ENCODE data around the gene SGSM1. TPM values are rescaled to one million over a fixed set of nuclear protein-coding genes. Genes with fewer than 3 reads are reported as not detected.

Gene SGSM1
- total and polyA plus RNA-seq, 9 of the 15 experiments (the other 6 are each of a cell fraction or from before 2014, with no cell fraction given): not detected

GRCh38 chr22:24845041-24845898, 39.3 kb downstream of the SGSM1 start:
- ATAC-seq (no peak; the same call in 2 of the 3 replicates), FAIRE-seq (no peak), DNase-seq (ENCODE audit: extremely low read depth in 1 of 4, low spot score in 3 of 4) (no peak)
- in situ Hi-C loops (cut with MboI) (no loop called here), intact Hi-C loops (cut with micrococcal nuclease) (no loop called here)
- BruUV-seq (replicated peaks): no TSS peak
- ChIA-PET CTCF (ENCODE audit: low intra/inter-chr PET ratio) (no interaction called here), POLR2A (no interaction called here)
- no peak overlapping the region for H3K4me3 ChIP-seq
- TF ChIP-seq TSC22D4 (tag; IDR thresholded peaks at IDR 0.05): no peak
- TF ChIP-seq FOSL1 (tag; conservative IDR thresholded peaks at IDR 0.05): peak; percentile 40; the same call in 1 of the 2 replicates
- H3K9me3 ChIP-seq (replicated peaks; ENCODE audit: control insufficient read depth, insufficient read depth, low read depth, low read length): no peaks in the 10 kb centered on the region
- H3K36me3 ChIP-seq (ENCODE audit: control insufficient read depth, insufficient read depth, low read length): no peaks in the 10 kb centered on the region
- no peaks in the 10 kb centered on the region for H3K9me1 ChIP-seq (ENCODE audit: control insufficient read depth, insufficient read depth, low read length)
- H3K27ac ChIP-seq (ENCODE audit: extremely low read depth, low read depth, low read length): no peak overlapping the region
- no peaks in the 10 kb centered on the region for H4K20me1 ChIP-seq (replicated peaks; ENCODE audit: control insufficient read depth, insufficient read depth, low read length)
- H3K27me3 ChIP-seq (ENCODE audit: control insufficient read depth in 2 of 2, insufficient read depth in 2 of 2, low read length in 2 of 2): peaks cover 0 to 28% of the 10 kb centered on the region in 2 experiments; a peak in 2 of 5 replicates
- no peaks in the 10 kb centered on the region for H3K4me1 ChIP-seq (replicated peaks in 1 of 2; ENCODE audit: control insufficient read depth in 2 of 2, insufficient read depth in 2 of 2, low read length in 2 of 2)
- H3K9ac ChIP-seq (ENCODE audit: insufficient read depth in 1 of 2, low read depth in 2 of 2, low read length in 2 of 2): no peak overlapping the region
- H2AFZ ChIP-seq (ENCODE audit: low read depth, low read length): no peak overlapping the region
- no peak overlapping the region for H3K4me2 ChIP-seq (ENCODE audit: insufficient read depth, low read length)
- H3K79me2 ChIP-seq (ENCODE audit: control insufficient read depth, insufficient read depth, low read length): no peaks in the 10 kb centered on the region
- WGBS (ENCODE audit: insufficient coverage, low coverage, missing lambda C conversion rate): under 1% methylated on average over 12 of the region's 13 CpGs

DNA sequence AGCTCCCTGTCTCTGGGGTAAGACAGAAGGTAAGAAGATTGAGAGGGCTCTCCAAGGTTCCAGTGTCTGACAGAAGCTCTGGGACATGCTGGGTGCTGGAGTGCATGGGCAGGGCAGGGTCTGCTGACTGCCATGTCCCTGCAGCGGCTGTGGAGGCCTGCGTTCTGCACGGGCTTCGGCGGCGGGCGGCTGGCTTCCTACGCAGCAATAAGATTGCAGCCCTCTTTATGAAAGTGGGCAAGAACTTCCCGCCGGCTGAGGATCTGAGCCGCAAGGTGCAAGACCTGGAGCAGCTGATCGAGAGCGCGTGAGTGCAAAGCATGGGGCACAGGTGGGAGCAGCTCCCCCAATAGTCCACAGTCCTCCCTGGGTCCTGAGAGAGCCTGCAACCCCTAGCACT, 41.5 kb downstream of the SGSM1 start:
- FAIRE-seq (no peak), DNase-seq (ENCODE audit: extremely low read depth in 1 of 4, low spot score in 3 of 4) (no peak), ATAC-seq (no peak)
- Histone ChIP-seq H3K9me1 (ENCODE audit: control insufficient read depth, insufficient read depth, low read length) (no peaks in the 10 kb centered on the region), H3K27ac (ENCODE audit: extremely low read depth, low read depth, low read length) (no peak overlapping the region), H4K20me1 (replicated peaks; ENCODE audit: control insufficient read depth, insufficient read depth, low read length) (no peaks in the 10 kb centered on the region), H3K79me2 (ENCODE audit: control insufficient read depth, insufficient read depth, low read length) (no peaks in the 10 kb centered on the region), H3K4me1 (replicated peaks in 1 of 2; ENCODE audit: control insufficient read depth in 2 of 2, insufficient read depth in 2 of 2, low read length in 2 of 2) (no peaks in the 10 kb centered on the region), H3K4me3 (no peak overlapping the region), H3K36me3 (ENCODE audit: control insufficient read depth, insufficient read depth, low read length) (no peaks in the 10 kb centered on the region), H3K4me2 (ENCODE audit: insufficient read depth, low read length) (no peak overlapping the region), H3K27me3 (ENCODE audit: control insufficient read depth in 2 of 2, insufficient read depth in 2 of 2, low read length in 2 of 2) (peaks cover 0 to 23% of the 10 kb centered on the region in 2 experiments; a peak in 1 of 5 replicates), H3K9ac (ENCODE audit: insufficient read depth in 1 of 2, low read depth in 2 of 2, low read length in 2 of 2) (no peak overlapping the region), H3K9me3 (replicated peaks; ENCODE audit: control insufficient read depth, insufficient read depth, low read depth, low read length) (no peaks in the 10 kb centered on the region), H2AFZ (ENCODE audit: low read depth, low read length) (no peak overlapping the region)
- ChIA-PET POLR2A (interaction anchor here (0.6 kb wide), 1 partner anchor 507 kb away, joined by 3 read pairs; no protein-coding TSS in a partner anchor), CTCF (ENCODE audit: low intra/inter-chr PET ratio) (no interaction called here)
- in situ Hi-C loops (cut with MboI): no loop called here
- intact Hi-C loops (cut with micrococcal nuclease): no loop called here
- BruUV-seq (replicated peaks): no TSS peak
- WGBS (ENCODE audit: insufficient coverage, low coverage, missing lambda C conversion rate): 5% methylated on average over 14 of the region's 14 CpGs
- TF ChIP-seq HIVEP1 (CRISPR knock-in tag; IDR thresholded peaks at IDR 0.05): no peak
- no peak for TF ChIP-seq PYGO2 (tag; IDR thresholded peaks at IDR 0.05)
- no peak for TF ChIP-seq FOXK2 (conservative IDR thresholded peaks at IDR 0.05 in 1 of 2, IDR thresholded peaks at IDR 0.05 in 1 of 2; ENCODE audit: low read depth in 2 of 2)
- TF ChIP-seq SIRT6 (IDR thresholded peaks at IDR 0.05; ENCODE audit: low read depth, low read length): no peak
- TF ChIP-seq NCOA6 (IDR thresholded peaks at IDR 0.05): no peak
- TF ChIP-seq ZBTB11 (CRISPR knock-in tag; IDR thresholded peaks at IDR 0.05): no peak
- no peak for TF ChIP-seq SMARCA5 (IDR thresholded peaks at IDR 0.05)
- no peak for TF ChIP-seq SREBF2 (CRISPR knock-in tag; IDR thresholded peaks at IDR 0.05)
- no peak for TF ChIP-seq ZFPM2 (CRISPR knock-in tag; IDR thresholded peaks at IDR 0.05)
- TF ChIP-seq SNAPC5 (CRISPR knock-in tag; IDR thresholded peaks at IDR 0.05): no peak
